Endodermal cell (in vitro differentiated cells): ENCODE measurements around the gene FKBP9. TPM values are rescaled to one million over a fixed set of nuclear protein-coding genes. Genes with fewer than 3 reads are reported as not detected.

Experiments used
- DNase-seq: peaks from one replicate; pipeline ENCODE4 v3.0.0-alpha.2; 2017
- H3K27ac ChIP-seq: 2 replicates; pipeline ENCODE4 v1.5.1; 2013; ENCODE audit warnings: mild to moderate bottlenecking, low read depth, low read length, moderate library complexity
- H3K27me3 ChIP-seq: 2 replicates; pipeline ENCODE4 v1.6.1; 2013; ENCODE audit warnings: mild to moderate bottlenecking, low read length, moderate library complexity; ENCODE audit not compliant: insufficient read depth, control insufficient read depth, poor library complexity, severe bottlenecking
- H3K36me3 ChIP-seq: 2 replicates; pipeline ENCODE4 v1.7.0; 2013; ENCODE audit warnings: mild to moderate bottlenecking, low read length, moderate library complexity; ENCODE audit not compliant: control insufficient read depth, insufficient read depth
- H3K4me1 ChIP-seq: one replicate; pipeline ENCODE4 v1.7.0; 2013; ENCODE audit warnings: low read length; ENCODE audit not compliant: control insufficient read depth, insufficient read depth
- H3K4me3 ChIP-seq: 2 replicates; pipeline ENCODE4 v1.5.1; 2013; ENCODE audit warnings: mild to moderate bottlenecking, low read length, moderate library complexity
- H3K9ac ChIP-seq: 2 replicates; pipeline ENCODE4 v1.6.1; 2013; ENCODE audit warnings: mild to moderate bottlenecking, low read length, moderate library complexity; ENCODE audit not compliant: poor library complexity, severe bottlenecking; ENCODE audit errors: extremely low read depth
- H3K9me3 ChIP-seq: 2 replicates; pipeline ENCODE4 v1.6.1; 2013; ENCODE audit warnings: mild to moderate bottlenecking, low read length, moderate library complexity; ENCODE audit not compliant: control insufficient read depth
- H3K27ac Mint-ChIP-seq: 2 replicates; pipeline ENCODE4 v1.8.0; 2020; ENCODE audit warnings: mixed read lengths
- H3K27me3 Mint-ChIP-seq: 2 replicates; pipeline ENCODE4 v1.8.0; 2021; ENCODE audit warnings: mild to moderate bottlenecking, mixed read lengths; ENCODE audit not compliant: insufficient read depth
- H3K36me3 Mint-ChIP-seq: 2 replicates; pipeline ENCODE4 v1.8.0; 2020; ENCODE audit warnings: low read depth, mixed read lengths
- H3K4me1 Mint-ChIP-seq: 2 replicates; pipeline ENCODE4 v1.8.0; 2020; ENCODE audit warnings: mixed read lengths
- H3K4me3 Mint-ChIP-seq: 2 replicates; pipeline ENCODE4 v1.8.0; 2020; ENCODE audit warnings: mild to moderate bottlenecking, moderate library complexity, mixed read lengths
- H3K9me3 Mint-ChIP-seq: 2 replicates; pipeline ENCODE4 v1.8.0; 2020; ENCODE audit warnings: mild to moderate bottlenecking, mixed read lengths
- CTCF ChIP-seq: fragments of 200-600 bp; sonication (generic); conservative IDR thresholded peaks from 2 replicates; pipeline ENCODE4 v1.5.0; 2021; ENCODE audit warnings: antibody characterized with exemption, mild to moderate bottlenecking
- WGBS, 2 experiments: methylation state at CpG; one replicate each; pipeline versions ENCODE4 v1.1.5 to v1.1.7; 2013; ENCODE audit warnings: missing lambda C conversion rate in 2 of 2, mixed read lengths in 1 of 2; ENCODE audit not compliant: insufficient coverage in 1 of 2, insufficient read length in 1 of 2; 5-methylcytosine and 5-hydroxymethylcytosine counted together
- total RNA-seq, 2 donors: library from RNA; stranded (reverse); fragmentation: NEBNext Ultra II Directional in 1 of 2; extraction: Animal tissue kit (Norgen Biotek cat#: 25700) in 1 of 2; gene quantifications; 2 replicates in 1 of 2; 3 replicates in 1 of 2; pipeline ENCODE4 v1.2.1, GENCODE V29; 2021

FKBP9 gene
- total RNA-seq, 2 donors from 2014 or later = 58.0 to 68.0 TPM

GRCh38 chr7:32921896-32922295 lies 35.3 kb upstream of the FKBP9 start:
- Mint-ChIP-seq H3K27me3 (peaks cover 12% of the 10 kb centered on the region), H3K4me3 (no peak overlapping the region), H3K9me3 (no peaks in the 10 kb centered on the region), H3K27ac (no peak overlapping the region), H3K4me1 (no peaks in the 10 kb centered on the region), H3K36me3 (peaks cover 17% of the 10 kb centered on the region)
- Histone ChIP-seq H3K36me3 (peaks cover 18% of the 10 kb centered on the region), H3K4me1 (no peaks in the 10 kb centered on the region), H3K27me3 (no peaks in the 10 kb centered on the region), H3K4me3 (no peak overlapping the region), H3K9ac (no peak overlapping the region), H3K27ac (no peak overlapping the region), H3K9me3 (no peaks in the 10 kb centered on the region)
- 94 to 100% methylated on average over 2 of the region's 2 CpGs for WGBS, 2 experiments
- no peak for TF ChIP-seq CTCF
- DNase-seq = no peak

DNA sequence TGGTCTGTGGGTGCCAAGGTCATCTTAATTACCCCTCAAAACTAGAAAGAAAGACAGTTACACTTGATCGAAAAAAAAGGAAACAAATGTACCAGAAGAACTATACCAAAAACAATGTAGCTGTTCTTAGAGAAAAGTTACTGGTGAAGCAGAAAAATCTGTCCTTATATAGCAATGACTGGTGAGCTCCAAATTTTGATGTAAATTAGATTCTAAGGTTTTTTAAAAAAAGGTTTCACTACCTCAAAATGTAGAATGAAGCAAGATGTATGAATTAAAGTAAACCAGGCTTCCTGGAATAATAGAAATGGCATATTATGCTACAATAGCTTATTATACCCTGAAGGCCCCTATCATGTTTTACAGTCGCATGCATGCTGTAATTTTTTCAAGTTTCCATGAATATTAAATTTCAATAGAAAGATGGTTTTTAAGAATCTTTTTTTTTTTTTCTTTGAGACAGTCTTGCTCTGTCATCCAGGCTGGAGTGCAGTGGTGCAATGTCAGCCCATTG lies 28.4 kb upstream of the FKBP9 start:
- no peaks in the 10 kb centered on the region for H3K4me1 Mint-ChIP-seq
- no peak overlapping the region for H3K9ac ChIP-seq
- no peak overlapping the region for H3K4me3 Mint-ChIP-seq
- H3K27ac Mint-ChIP-seq = no peak overlapping the region
- H3K27ac ChIP-seq = no peak overlapping the region
- peaks cover 20% of the 10 kb centered on the region for H3K36me3 ChIP-seq
- no peak for DNase-seq
- no peaks in the 10 kb centered on the region for H3K9me3 ChIP-seq
- no peak overlapping the region for H3K4me3 ChIP-seq
- peaks cover 41% of the 10 kb centered on the region for H3K27me3 Mint-ChIP-seq
- peaks cover 39% of the 10 kb centered on the region for H3K36me3 Mint-ChIP-seq
- H3K27me3 ChIP-seq = no peaks in the 10 kb centered on the region
- H3K4me1 ChIP-seq = no peaks in the 10 kb centered on the region
- 92% methylated on average over 2 of the region's 2 CpGs; no CpG with 5 or more reads in 1 of the 2 experiments for WGBS, 2 experiments
- no peak for TF ChIP-seq CTCF
- no peaks in the 10 kb centered on the region for H3K9me3 Mint-ChIP-seq

DNA sequence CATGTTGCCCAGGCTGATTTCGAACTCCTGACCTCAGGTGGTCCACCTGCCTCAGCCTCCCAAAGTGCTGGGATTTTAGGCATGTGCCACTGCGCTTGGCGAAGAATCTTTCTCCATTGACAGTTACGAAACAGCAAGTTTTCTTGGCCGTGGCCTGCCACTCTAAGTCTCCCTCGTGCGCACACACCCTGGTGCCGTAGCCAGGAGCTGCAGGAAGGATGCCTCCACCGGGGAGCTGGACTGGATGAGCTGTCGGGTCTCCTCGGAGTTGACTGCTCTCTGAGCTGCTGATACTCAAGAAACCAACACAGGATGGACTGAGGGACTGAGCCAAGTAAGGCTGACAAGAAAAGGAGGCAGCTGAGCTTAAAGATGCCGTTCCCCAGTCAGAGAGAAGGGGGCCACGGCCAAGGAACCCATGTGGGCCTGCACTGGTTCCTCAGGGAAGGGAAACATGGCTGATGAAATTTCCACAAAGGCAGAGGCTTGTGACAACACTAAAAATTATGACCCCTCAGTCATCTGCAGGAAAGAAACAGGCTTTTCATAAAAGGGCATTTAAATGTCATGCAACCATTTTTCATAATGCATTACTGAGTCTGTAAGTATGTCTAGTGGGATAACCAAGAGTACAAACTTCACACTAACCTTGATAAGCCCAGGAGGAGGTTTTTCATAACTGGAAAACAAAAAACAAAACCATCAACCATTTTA lies 27.7 kb upstream of the FKBP9 start:
- Histone ChIP-seq H3K27me3 (no peaks in the 10 kb centered on the region), H3K9ac (no peak overlapping the region), H3K4me1 (no peaks in the 10 kb centered on the region), H3K9me3 (no peaks in the 10 kb centered on the region), H3K27ac (no peak overlapping the region), H3K4me3 (no peak overlapping the region), H3K36me3 (peaks cover 20% of the 10 kb centered on the region)
- H3K36me3 Mint-ChIP-seq = peaks cover 41% of the 10 kb centered on the region
- peaks cover 46% of the 10 kb centered on the region for H3K27me3 Mint-ChIP-seq
- DNase-seq = no peak
- WGBS, 2 experiments = 88 to 91% methylated on average over 12 to 13 of the region's 13 CpGs
- H3K27ac Mint-ChIP-seq = no peak overlapping the region
- H3K4me1 Mint-ChIP-seq = no peaks in the 10 kb centered on the region
- no peak overlapping the region for H3K4me3 Mint-ChIP-seq
- H3K9me3 Mint-ChIP-seq = no peaks in the 10 kb centered on the region
- TF ChIP-seq CTCF = no peak
